ENCODE results near the gene C22orf15. TPM values are rescaled to one million over a fixed set of nuclear protein-coding genes. Genes with fewer than 3 reads are reported as not detected.

The C22orf15 gene
- total RNA-seq, 1 experiment from 2014 or later, result 2.0 TPM

- no peak for DNase-seq (ENCODE audit: low spot score)
- H3K4me3 ChIP-seq (ENCODE audit: low read depth, low read length, poor library complexity, severe bottlenecking), result no peak overlapping the region
- H3K27me3 ChIP-seq (replicated peaks; ENCODE audit: insufficient read depth, low read depth, low read length, poor library complexity), result no peaks in the 10 kb centered on the region
- no peaks in the 10 kb centered on the region for H3K4me1 ChIP-seq (ENCODE audit: insufficient read depth, low read length, poor library complexity, severe bottlenecking)
- intact Hi-C loops (cut with micrococcal nuclease; ENCODE audit: unreplicated experiment), result no loop called here
- POLR2A ChIA-PET (ENCODE audit: low non-redundant PET), result no interaction called here
- H3K9me3 ChIP-seq (ENCODE audit: low read depth, low read length, poor library complexity, severe bottlenecking), result no peaks in the 10 kb centered on the region
- peaks cover 34% of the 10 kb centered on the region for H3K36me3 ChIP-seq (ENCODE audit: insufficient read depth, low read length, poor library complexity, severe bottlenecking)
- H3K27ac ChIP-seq (ENCODE audit: low read depth, low read length, poor library complexity, severe bottlenecking), result no peak overlapping the region
- no peak for TF ChIP-seq EZH2 (IDR thresholded peaks at IDR 0.05; ENCODE audit: borderline replicate concordance, low read depth, low read length, poor library complexity, severe bottlenecking)
- TF ChIP-seq, protein P1, sequence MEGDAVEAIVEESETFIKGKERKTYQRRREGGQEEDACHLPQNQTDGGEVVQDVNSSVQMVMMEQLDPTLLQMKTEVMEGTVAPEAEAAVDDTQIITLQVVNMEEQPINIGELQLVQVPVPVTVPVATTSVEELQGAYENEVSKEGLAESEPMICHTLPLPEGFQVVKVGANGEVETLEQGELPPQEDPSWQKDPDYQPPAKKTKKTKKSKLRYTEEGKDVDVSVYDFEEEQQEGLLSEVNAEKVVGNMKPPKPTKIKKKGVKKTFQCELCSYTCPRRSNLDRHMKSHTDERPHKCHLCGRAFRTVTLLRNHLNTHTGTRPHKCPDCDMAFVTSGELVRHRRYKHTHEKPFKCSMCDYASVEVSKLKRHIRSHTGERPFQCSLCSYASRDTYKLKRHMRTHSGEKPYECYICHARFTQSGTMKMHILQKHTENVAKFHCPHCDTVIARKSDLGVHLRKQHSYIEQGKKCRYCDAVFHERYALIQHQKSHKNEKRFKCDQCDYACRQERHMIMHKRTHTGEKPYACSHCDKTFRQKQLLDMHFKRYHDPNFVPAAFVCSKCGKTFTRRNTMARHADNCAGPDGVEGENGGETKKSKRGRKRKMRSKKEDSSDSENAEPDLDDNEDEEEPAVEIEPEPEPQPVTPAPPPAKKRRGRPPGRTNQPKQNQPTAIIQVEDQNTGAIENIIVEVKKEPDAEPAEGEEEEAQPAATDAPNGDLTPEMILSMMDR (conservative IDR thresholded peaks at IDR 0.05; ENCODE audit: low read depth, low read length), result no peak
- CTCF ChIA-PET, result no interaction called here
- BruUV-seq (replicated peaks), result no TSS peak
Observed at GRCh38 chr22:23743303-23743705, 19.5 kb upstream of the C22orf15 start.

GRCh38 chr22:23744001-23744400 lies 18.8 kb upstream of the C22orf15 start:
- intact Hi-C loops (cut with micrococcal nuclease; ENCODE audit: unreplicated experiment), result no loop called here
- H3K9me3 ChIP-seq (ENCODE audit: low read depth, low read length, poor library complexity, severe bottlenecking), result no peaks in the 10 kb centered on the region
- POLR2A ChIA-PET (ENCODE audit: low non-redundant PET), result no interaction called here
- BruUV-seq (replicated peaks), result no TSS peak
- DNase-seq (ENCODE audit: low spot score), result no peak
- H3K27me3 ChIP-seq (replicated peaks; ENCODE audit: insufficient read depth, low read depth, low read length, poor library complexity), result no peaks in the 10 kb centered on the region
- CTCF ChIA-PET, result no interaction called here
- H3K4me3 ChIP-seq (ENCODE audit: low read depth, low read length, poor library complexity, severe bottlenecking), result no peak overlapping the region
- no peaks in the 10 kb centered on the region for H3K4me1 ChIP-seq (ENCODE audit: insufficient read depth, low read length, poor library complexity, severe bottlenecking)
- no peak for TF ChIP-seq EZH2 (IDR thresholded peaks at IDR 0.05; ENCODE audit: borderline replicate concordance, low read depth, low read length, poor library complexity, severe bottlenecking)
- TF ChIP-seq, protein P1 (conservative IDR thresholded peaks at IDR 0.05; ENCODE audit: low read depth, low read length), result no peak
- H3K36me3 ChIP-seq (ENCODE audit: insufficient read depth, low read length, poor library complexity, severe bottlenecking), result peaks cover 34% of the 10 kb centered on the region
- H3K27ac ChIP-seq (ENCODE audit: low read depth, low read length, poor library complexity, severe bottlenecking), result no peak overlapping the region

DNA sequence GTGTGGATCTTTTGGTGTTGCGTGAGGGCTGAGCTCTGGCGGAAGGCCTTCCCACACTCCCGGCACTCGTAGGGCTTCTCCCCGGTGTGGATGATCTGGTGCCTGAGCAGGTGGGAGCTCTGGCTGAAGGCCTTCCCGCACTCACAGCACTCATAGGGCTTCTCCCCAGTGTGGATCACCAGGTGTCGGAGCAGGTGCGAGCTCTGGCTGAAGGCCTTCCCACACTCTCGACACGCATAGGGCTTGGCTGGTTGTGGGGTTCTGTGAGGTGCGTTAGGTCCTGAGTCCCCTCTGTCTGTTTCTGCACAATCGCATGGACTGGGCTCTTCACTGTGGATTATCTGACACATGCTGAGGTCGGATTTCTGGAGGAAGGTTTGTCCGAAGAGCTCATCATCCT lies 18.3 kb upstream of the C22orf15 start:
- POLR2A ChIA-PET (ENCODE audit: low non-redundant PET), result no interaction called here
- Histone ChIP-seq H3K4me3 (ENCODE audit: low read depth, low read length, poor library complexity, severe bottlenecking) (no peak overlapping the region), H3K9me3 (ENCODE audit: low read depth, low read length, poor library complexity, severe bottlenecking) (no peaks in the 10 kb centered on the region), H3K4me1 (ENCODE audit: insufficient read depth, low read length, poor library complexity, severe bottlenecking) (no peaks in the 10 kb centered on the region), H3K27ac (ENCODE audit: low read depth, low read length, poor library complexity, severe bottlenecking) (no peak overlapping the region), H3K27me3 (replicated peaks; ENCODE audit: insufficient read depth, low read depth, low read length, poor library complexity) (no peaks in the 10 kb centered on the region), H3K36me3 (ENCODE audit: insufficient read depth, low read length, poor library complexity, severe bottlenecking) (peaks cover 34% of the 10 kb centered on the region)
- CTCF ChIA-PET, result no interaction called here
- intact Hi-C loops (cut with micrococcal nuclease; ENCODE audit: unreplicated experiment), result no loop called here
- TF ChIP-seq EZH2 (IDR thresholded peaks at IDR 0.05; ENCODE audit: borderline replicate concordance, low read depth, low read length, poor library complexity, severe bottlenecking), result no peak
- TF ChIP-seq, protein P1 (conservative IDR thresholded peaks at IDR 0.05; ENCODE audit: low read depth, low read length), result no peak
- no peak for DNase-seq (ENCODE audit: low spot score)
- BruUV-seq (replicated peaks), result no TSS peak
